ENCODE results near the gene DAG1. TPM values are rescaled to one million over a fixed set of nuclear protein-coding genes. Genes with fewer than 3 reads are reported as not detected.

The DAG1 gene
- polyA plus RNA-seq, 1 of the 3 experiments (the other 2 are of a cell fraction), result 54.4 TPM

- H3K4me2 ChIP-seq, result peak overlapping the region; percentile 89
- TF ChIP-seq PBX3 (IDR thresholded peaks at IDR 0.05) (no peak), REST (IDR thresholded peaks at IDR 0.05; ENCODE audit: low read depth, low read length) (peak; percentile 95), RCOR1 (IDR thresholded peaks at IDR 0.05; ENCODE audit: low read length) (no peak)
- 0 out of 2 replicates have a peak overlapping the region, but pooled peaks have one; percentile 65 for H2AFZ ChIP-seq (ENCODE audit: low read depth)
- H3K36me3 ChIP-seq (replicated peaks in 1 of 2; ENCODE audit: control insufficient read depth in 1 of 2, insufficient read depth in 2 of 2, low read length in 1 of 2), result no peaks in the 10 kb centered on the region
- H3K9ac ChIP-seq, result no peak overlapping the region
- CTCF ChIA-PET, result interaction anchor here (0.7 to 11.2 kb wide), 6 partner anchors 15 to 119 kb away, joined by 3 to 97 read pairs (median 3); no protein-coding TSS in a partner anchor
- no peaks in the 10 kb centered on the region for H4K20me1 ChIP-seq (ENCODE audit: insufficient read depth)
- peak overlapping the region; percentile 56 to 81 for H3K4me3 ChIP-seq (ENCODE audit: low read depth in 2 of 2, low read length in 1 of 2)
- no peaks in the 10 kb centered on the region for H3K79me2 ChIP-seq (ENCODE audit: insufficient read depth)
- H3K9me3 ChIP-seq, result no peaks in the 10 kb centered on the region
- H3K27ac ChIP-seq (ENCODE audit: low read depth in 2 of 2, low read length in 1 of 2), result peak overlapping the region in 1 of 2 experiments; percentile 28; a peak in 2 of 4 replicates
- WGBS (ENCODE audit: low lambda C conversion rate), result 1% methylated on average over 15 of the region's 66 CpGs
- no peaks in the 10 kb centered on the region for H3K27me3 ChIP-seq (ENCODE audit: insufficient read depth)
- no peaks in the 10 kb centered on the region for H3K9me2 ChIP-seq
- no peaks in the 10 kb centered on the region for H3F3A ChIP-seq (replicated peaks; ENCODE audit: insufficient read depth)
- no peak for DNase-seq
- POLR2A ChIA-PET, result interaction anchor here (0.6 to 1.5 kb wide), 3 partner anchors 15 to 877 kb away, joined by 3 to 8 read pairs (median 3); no protein-coding TSS in a partner anchor
- H3K4me1 ChIP-seq (ENCODE audit: control insufficient read depth in 1 of 2, insufficient read depth in 2 of 2, low read depth in 1 of 2, low read length in 1 of 2), result peaks cover 0 to 31% of the 10 kb centered on the region in 2 experiments; a peak in 2 of 4 replicates
Measured at GRCh38 chr3:49554633-49555265, 84.7 kb downstream of the DAG1 start.

GRCh38 chr3:49556500-49557275 lies 86.6 kb downstream of the DAG1 start:
- CTCF ChIA-PET, result interaction anchor here (0.9 to 11.2 kb wide), 4 partner anchors 10 to 115 kb away, joined by 3 to 97 read pairs (median 11); no protein-coding TSS in a partner anchor
- H3K79me2 ChIP-seq (ENCODE audit: insufficient read depth), result no peaks in the 10 kb centered on the region
- no peaks in the 10 kb centered on the region for H3K9me2 ChIP-seq
- H2AFZ ChIP-seq (ENCODE audit: low read depth), result no peak overlapping the region
- DNase-seq, result no peak
- peaks cover 0 to 31% of the 10 kb centered on the region in 2 experiments; a peak in 2 of 4 replicates for H3K4me1 ChIP-seq (ENCODE audit: control insufficient read depth in 1 of 2, insufficient read depth in 2 of 2, low read depth in 1 of 2, low read length in 1 of 2)
- H3F3A ChIP-seq (replicated peaks; ENCODE audit: insufficient read depth), result no peaks in the 10 kb centered on the region
- no peak overlapping the region for H3K27ac ChIP-seq (ENCODE audit: low read depth in 2 of 2, low read length in 1 of 2)
- no peaks in the 10 kb centered on the region for H3K36me3 ChIP-seq (replicated peaks in 1 of 2; ENCODE audit: control insufficient read depth in 1 of 2, insufficient read depth in 2 of 2, low read length in 1 of 2)
- H4K20me1 ChIP-seq (ENCODE audit: insufficient read depth), result no peaks in the 10 kb centered on the region
- no peaks in the 10 kb centered on the region for H3K27me3 ChIP-seq (ENCODE audit: insufficient read depth)
- 38% methylated on average over 3 of the region's 3 CpGs for WGBS (ENCODE audit: low lambda C conversion rate)
- POLR2A ChIA-PET, result no interaction called here
- H3K4me3 ChIP-seq (ENCODE audit: low read depth in 2 of 2, low read length in 1 of 2), result no peak overlapping the region
- no peak overlapping the region for H3K4me2 ChIP-seq
- no peak overlapping the region for H3K9ac ChIP-seq
- H3K9me3 ChIP-seq, result no peaks in the 10 kb centered on the region
- TF ChIP-seq CHD2 (IDR thresholded peaks at IDR 0.05; ENCODE audit: low read length, partially characterized antibody) (no peak), YY1 (IDR thresholded peaks at IDR 0.05; ENCODE audit: low read depth) (no peak), PBX3 (IDR thresholded peaks at IDR 0.05) (no peak), TAF1 (IDR thresholded peaks at IDR 0.05; ENCODE audit: borderline replicate concordance, low read depth, low read length) (no peak), SMC3 (IDR thresholded peaks at IDR 0.05; ENCODE audit: low read depth, low read length) (no peak), REST (IDR thresholded peaks at IDR 0.05; ENCODE audit: low read depth, low read length) (no peak), USF2 (IDR thresholded peaks at IDR 0.05; ENCODE audit: borderline replicate concordance, low read depth, low read length) (no peak), FOXM1 (IDR thresholded peaks at IDR 0.05; ENCODE audit: low read depth) (no peak), JUND (IDR thresholded peaks at IDR 0.05) (no peak), EZH2phosphoT487 (IDR thresholded peaks at IDR 0.05; ENCODE audit: borderline replicate concordance, low read depth) (no peak), SIN3A (IDR thresholded peaks at IDR 0.05; ENCODE audit: borderline replicate concordance, low read depth, low read length) (no peak)

All from SK-N-SH (cell line).